Smooth muscle cell (in vitro differentiated cells): ENCODE measurements around the gene CDH16. TPM values are rescaled to one million over a fixed set of nuclear protein-coding genes. Genes with fewer than 3 reads are reported as not detected.

Experiments
- DNase-seq: peaks from one replicate; lab custom pipeline; 2025; ENCODE audit not compliant: unreplicated experiment; lab: John Stamatoyannopoulos, UW
- H2AFZ ChIP-seq: fragments of 200-600 bp; sonication (generic); 2 replicates; pipeline ENCODE4 v1.6.0; 2016; ENCODE audit warnings: antibody characterized with exemption, low read depth, mild to moderate bottlenecking
- H3F3A ChIP-seq: fragments of 200-600 bp; sonication (generic); 2 replicates; pipeline ENCODE4 v1.6.0; 2017; ENCODE audit warnings: antibody characterized with exemption, low read depth
- H3K27ac ChIP-seq: fragments of 200-600 bp; sonication (generic); 2 replicates; pipeline ENCODE4 v1.5.1; 2016; ENCODE audit warnings: low read depth, mild to moderate bottlenecking
- H3K27me3 ChIP-seq: fragments of 200-600 bp; sonication (generic); 2 replicates; pipeline ENCODE4 v1.6.1; 2016; ENCODE audit warnings: low read depth, mild to moderate bottlenecking
- H3K36me3 ChIP-seq: fragments of 200-600 bp; sonication (generic); 2 replicates; pipeline ENCODE4 v1.5.1; 2016; ENCODE audit warnings: low read depth
- H3K4me1 ChIP-seq: fragments of 200-600 bp; sonication (generic); 2 replicates; pipeline ENCODE4 v1.5.1; 2016; ENCODE audit warnings: low read depth
- H3K4me2 ChIP-seq: fragments of 200-600 bp; sonication (generic); 2 replicates; pipeline ENCODE4 v1.6.0; 2016; ENCODE audit warnings: mild to moderate bottlenecking
- H3K4me3 ChIP-seq: fragments of 200-600 bp; sonication (generic); 2 replicates; pipeline ENCODE4 v1.5.1; 2016; ENCODE audit warnings: mild to moderate bottlenecking
- H3K79me2 ChIP-seq: fragments of 200-600 bp; sonication (generic); 2 replicates; pipeline ENCODE4 v1.6.0; 2016; ENCODE audit warnings: low read depth, mild to moderate bottlenecking
- H3K9ac ChIP-seq: fragments of 200-600 bp; sonication (generic); 2 replicates; pipeline ENCODE4 v1.6.0; 2016; ENCODE audit warnings: low read depth
- H3K9me3 ChIP-seq: fragments of 200-600 bp; sonication (generic); replicated peaks from 2 replicates; pipeline ENCODE4 v1.5.1; 2016; ENCODE audit warnings: low read depth
- H4K20me1 ChIP-seq: fragments of 200-600 bp; sonication (generic); 2 replicates; pipeline ENCODE4 v1.6.0; 2016; ENCODE audit warnings: low read depth
- CTCF ChIP-seq: fragments of 200-600 bp; sonication (generic); IDR thresholded peaks from 2 replicates; pipeline ENCODE4 v1.5.1; 2017; ENCODE audit warnings: borderline replicate concordance, mild to moderate bottlenecking, antibody characterized with exemption; ENCODE audit not compliant: insufficient read depth, poor library complexity, severe bottlenecking
- WGBS: methylation state at CpG from one replicate; pipeline ENCODE4 v1.1.7; 2016; ENCODE audit warnings: low lambda C conversion rate; 5-methylcytosine and 5-hydroxymethylcytosine counted together
- polyA plus RNA-seq: library from polyadenylated mRNA; unstranded; fragments of >200 nt; fragmentation: Nextera tagmentation; extraction: Ambion mirVana; gene quantifications from 2 replicates; pipeline ENCODE4 v1.2.1, GENCODE V29; 2016
- total RNA-seq: library from RNA; depleted of rRNA; stranded (reverse); fragments of >200 nt; gene quantifications from 2 replicates; pipeline ENCODE4 v1.2.3, GENCODE V29; 2014

Gene CDH16
- total and polyA plus RNA-seq, 2 experiments from 2014 or later = not detected

DNA sequence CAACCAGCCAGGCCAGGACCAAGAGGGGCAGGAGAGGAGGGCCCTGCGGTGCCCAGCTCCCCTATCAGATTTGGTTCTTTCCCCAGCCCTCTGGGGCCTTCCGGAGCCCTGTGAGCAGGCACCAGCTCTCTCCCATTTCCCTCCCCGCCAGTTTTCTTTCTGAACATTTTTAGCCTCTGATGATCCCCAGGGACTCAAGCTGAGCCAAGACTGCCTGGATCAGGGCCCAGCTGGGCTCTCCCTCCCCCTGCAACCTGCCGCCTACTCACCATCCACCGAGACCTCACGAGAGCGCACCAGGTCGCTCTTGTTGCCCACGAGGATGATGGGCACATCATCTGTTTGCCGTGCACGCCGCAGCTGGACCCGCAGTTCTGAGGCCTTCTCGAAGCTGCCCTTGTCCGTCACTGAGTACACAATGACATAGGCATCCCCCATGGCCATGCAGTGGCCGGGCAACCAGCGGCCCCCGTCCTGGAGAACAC, 4.6 kb upstream of the CDH16 start:
- H3K4me3 ChIP-seq = no peak overlapping the region
- no peaks in the 10 kb centered on the region for H4K20me1 ChIP-seq
- no peaks in the 10 kb centered on the region for H3K36me3 ChIP-seq
- H2AFZ ChIP-seq = no peak overlapping the region
- no peak for TF ChIP-seq CTCF
- WGBS = 86% methylated on average over 18 of the region's 18 CpGs
- peaks cover 4% of the 10 kb centered on the region for H3F3A ChIP-seq
- no peaks in the 10 kb centered on the region for H3K9me3 ChIP-seq
- no peak for DNase-seq
- no peaks in the 10 kb centered on the region for H3K79me2 ChIP-seq
- no peak overlapping the region for H3K4me2 ChIP-seq
- H3K9ac ChIP-seq = no peak overlapping the region
- no peak overlapping the region for H3K27ac ChIP-seq
- peaks cover 25% of the 10 kb centered on the region for H3K27me3 ChIP-seq
- peaks cover 6% of the 10 kb centered on the region for H3K4me1 ChIP-seq

DNA sequence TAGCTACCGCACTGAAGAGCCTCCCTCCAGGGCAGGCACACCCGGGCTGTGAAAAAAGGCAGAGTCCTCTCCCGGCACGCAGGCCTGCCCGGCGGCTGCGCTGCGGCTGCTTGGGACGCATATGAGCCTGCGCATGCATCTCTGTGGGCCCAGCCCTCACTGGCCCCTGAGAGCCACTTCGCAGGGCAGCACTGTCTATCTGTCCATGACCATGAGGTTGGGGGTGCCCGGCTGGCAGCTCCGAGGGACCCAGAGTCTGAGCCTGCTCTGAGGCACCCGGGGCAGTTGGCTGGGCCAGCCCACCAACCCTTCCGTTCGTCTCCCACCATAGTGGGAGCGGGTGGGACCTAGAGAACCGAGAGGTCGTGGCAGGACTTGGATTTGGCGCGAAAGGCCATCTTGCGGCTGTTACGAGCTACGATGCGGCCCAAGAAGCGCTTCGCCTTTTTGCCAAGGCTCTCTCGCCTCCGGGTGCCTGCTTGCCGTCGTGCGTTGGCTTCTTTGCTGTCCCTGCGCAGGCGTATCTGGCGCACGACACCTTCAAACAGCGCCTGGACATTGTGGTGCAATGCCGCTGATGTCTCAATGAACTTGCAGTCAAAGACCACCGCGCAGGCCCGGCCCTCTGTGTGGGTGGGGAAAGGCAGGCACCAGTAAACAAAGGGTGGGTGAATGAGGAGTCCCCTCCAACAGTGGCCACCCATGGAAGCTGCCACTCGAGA, 3.2 kb upstream of the CDH16 start:
- Histone ChIP-seq H3K4me2 (no peak overlapping the region), H3K27ac (no peak overlapping the region), H2AFZ (no peak overlapping the region), H3K27me3 (peaks cover 25% of the 10 kb centered on the region), H3K36me3 (no peaks in the 10 kb centered on the region), H4K20me1 (no peaks in the 10 kb centered on the region), H3K79me2 (no peaks in the 10 kb centered on the region), H3F3A (peaks cover 4% of the 10 kb centered on the region), H3K4me3 (no peak overlapping the region), H3K9me3 (no peaks in the 10 kb centered on the region), H3K9ac (no peak overlapping the region), H3K4me1 (peaks cover 6% of the 10 kb centered on the region)
- no peak for DNase-seq
- TF ChIP-seq CTCF = no peak
- 91% methylated on average over 42 of the region's 42 CpGs for WGBS

GRCh38 chr16:66920924-66921680, 2.4 kb upstream of the CDH16 start:
- 89% methylated on average over 9 of the region's 9 CpGs for whole genome bisulfite sequencing
- DNase-seq = no peak
- H2AFZ ChIP-seq = no peak overlapping the region
- H3K9ac ChIP-seq = no peak overlapping the region
- H3K27me3 ChIP-seq = peaks cover 25% of the 10 kb centered on the region
- H3K4me3 ChIP-seq = no peak overlapping the region
- TF ChIP-seq CTCF = no peak
- H3F3A ChIP-seq = no peaks in the 10 kb centered on the region
- H3K4me1 ChIP-seq = peaks cover 6% of the 10 kb centered on the region
- no peaks in the 10 kb centered on the region for H3K36me3 ChIP-seq
- H3K9me3 ChIP-seq = no peaks in the 10 kb centered on the region
- no peaks in the 10 kb centered on the region for H3K79me2 ChIP-seq
- H3K27ac ChIP-seq = no peak overlapping the region
- H4K20me1 ChIP-seq = no peaks in the 10 kb centered on the region
- no peak overlapping the region for H3K4me2 ChIP-seq
